ENCODE results near the gene DOLPP1.
"Not testable (repeated sequence)": the region's sequence is repeated elsewhere in the genome, so short reads cannot be mapped to it uniquely, and the experiment has no call there.

Gene DOLPP1

GRCh38 chr9:129095170-129095667, 14.3 kb downstream of the DOLPP1 start:
- no peak for DNase-seq

DNA sequence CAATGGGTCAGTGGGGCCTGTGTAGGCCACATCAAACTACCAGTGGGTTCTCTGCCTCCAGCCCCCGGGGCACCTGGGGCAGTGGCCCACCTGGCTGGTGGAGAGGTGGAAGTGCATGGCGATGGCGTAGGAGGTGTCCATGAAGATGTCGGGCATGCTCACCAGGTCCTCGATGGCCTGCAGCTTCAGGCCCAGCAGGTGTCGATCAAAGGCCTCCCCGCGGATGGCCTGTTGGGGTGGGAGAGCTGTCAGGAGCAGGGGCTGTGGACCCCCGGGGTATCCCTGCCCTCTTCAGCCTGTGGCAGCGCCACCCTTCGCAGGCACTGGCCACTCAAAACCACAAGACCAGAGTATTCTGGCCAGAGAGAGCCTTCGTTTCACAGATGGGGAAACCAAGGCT, 15.0 kb downstream of the DOLPP1 start:
- DNase-seq: no peak

DNA sequence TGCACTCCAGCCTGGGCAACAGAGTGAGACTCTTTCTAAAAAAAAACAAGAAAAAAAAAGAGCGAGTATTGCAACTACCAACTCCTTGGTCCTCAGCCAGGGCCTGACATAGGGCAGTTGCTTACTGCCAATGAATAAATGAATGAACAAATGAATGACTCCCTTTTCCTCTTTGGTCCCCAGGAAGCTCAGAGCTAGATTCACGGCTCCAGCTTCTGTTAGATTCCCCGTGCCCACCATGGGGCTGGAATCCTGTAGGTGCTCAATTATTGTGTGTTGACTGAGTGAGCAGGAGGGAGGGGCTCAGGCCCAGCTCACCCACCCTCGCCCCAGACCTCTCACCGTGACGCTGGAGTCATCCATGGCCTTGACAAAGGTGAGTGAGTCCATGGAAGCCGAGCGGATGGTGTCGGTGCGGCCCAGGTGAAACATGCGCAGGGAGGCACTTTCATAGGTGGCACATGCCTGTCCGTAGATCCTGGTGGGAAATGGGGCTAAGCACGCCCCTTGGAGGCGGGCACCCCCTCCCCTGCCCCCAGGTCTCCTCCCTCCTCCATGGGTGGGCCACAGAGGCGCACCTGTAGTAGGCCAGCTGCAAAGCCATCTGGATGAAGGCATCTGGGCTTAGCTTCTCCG, 16.9 kb downstream of the DOLPP1 start:
- no peak for DNase-seq

DNA sequence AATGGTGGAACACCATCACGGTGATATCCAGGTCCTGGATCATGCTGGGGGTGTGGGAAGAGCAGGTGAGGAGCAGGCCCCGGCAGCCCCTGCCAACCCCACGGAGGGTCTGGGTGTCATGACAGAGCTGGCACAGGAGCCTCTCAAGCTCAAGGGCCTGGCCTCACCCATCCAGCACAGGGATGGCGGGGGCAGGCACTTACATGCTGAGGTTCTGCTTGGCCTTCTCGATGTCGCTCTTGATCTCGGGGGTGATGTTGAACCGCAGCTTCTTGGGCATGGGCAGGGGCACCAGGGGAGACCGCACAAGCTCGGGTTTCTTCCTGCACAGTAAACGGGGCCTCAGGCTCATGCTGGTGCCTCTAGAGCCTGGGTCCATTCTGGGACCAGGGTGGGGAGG, 17.4 kb downstream of the DOLPP1 start:
- DNase-seq: no peak

DNA sequence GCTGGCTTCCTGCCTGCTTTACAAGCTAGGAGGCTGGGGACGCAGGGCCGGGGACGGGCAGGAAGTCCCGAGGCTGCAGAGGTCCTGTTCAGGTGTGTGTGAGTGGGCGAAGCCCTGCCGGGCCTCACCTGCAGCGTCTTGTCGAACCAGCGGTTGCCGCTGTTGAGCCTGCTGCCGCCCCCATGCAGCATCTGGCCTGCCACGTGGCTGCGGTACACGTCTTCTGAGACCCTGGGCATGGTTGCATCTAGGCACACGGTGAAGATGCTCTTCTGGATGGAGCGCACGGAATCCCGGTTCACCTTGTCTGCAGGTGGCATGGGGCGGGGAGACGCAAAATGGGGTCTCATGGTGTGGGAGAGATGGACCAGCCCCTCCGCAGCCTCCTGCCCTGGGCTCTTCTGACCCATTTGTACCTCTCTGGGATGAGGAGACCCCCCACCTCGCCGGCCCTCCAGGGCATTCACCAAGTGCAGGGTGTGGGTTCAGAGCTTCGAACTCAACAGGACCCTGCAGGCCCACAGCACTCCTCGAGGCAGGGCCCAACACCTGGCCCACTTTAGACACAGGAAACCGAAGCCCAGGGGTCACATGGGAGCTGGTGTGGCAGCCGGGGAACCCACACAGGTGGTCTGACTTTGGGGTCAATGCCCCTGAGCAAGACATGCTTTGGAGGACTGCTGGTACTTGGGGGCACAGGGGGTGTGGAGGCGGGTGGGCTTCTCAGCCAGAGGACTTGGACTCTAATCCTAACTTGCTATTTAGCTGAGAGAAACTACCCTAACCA, 19.7 kb downstream of the DOLPP1 start:
- DNase-seq: no peak

GRCh38 chr9:129101279-129101678, 20.4 kb downstream of the DOLPP1 start:
- DNase-seq: no peak

DNA sequence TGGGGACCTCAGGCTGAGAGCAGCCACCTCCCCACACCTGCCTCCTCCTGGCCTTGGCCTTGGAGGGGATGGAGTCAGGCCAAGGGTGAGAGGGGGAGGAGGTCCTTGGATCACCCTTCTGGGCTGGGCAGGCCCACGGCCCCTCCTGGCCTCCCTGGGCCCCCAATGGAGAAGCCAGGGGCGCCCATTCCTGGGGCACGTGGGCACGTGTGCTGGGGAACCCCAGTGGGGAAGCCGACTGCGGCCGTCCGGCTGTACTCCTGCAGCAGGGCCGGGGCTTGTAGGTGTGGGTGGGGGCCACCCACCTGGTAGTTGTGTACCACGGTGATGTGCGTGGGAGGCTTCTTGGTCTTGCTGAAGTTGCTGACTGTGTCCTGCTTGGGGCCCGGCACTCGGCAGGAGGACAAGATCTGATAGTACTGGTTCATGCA, 21.2 kb downstream of the DOLPP1 start:
- no peak for DNase-seq

DNA sequence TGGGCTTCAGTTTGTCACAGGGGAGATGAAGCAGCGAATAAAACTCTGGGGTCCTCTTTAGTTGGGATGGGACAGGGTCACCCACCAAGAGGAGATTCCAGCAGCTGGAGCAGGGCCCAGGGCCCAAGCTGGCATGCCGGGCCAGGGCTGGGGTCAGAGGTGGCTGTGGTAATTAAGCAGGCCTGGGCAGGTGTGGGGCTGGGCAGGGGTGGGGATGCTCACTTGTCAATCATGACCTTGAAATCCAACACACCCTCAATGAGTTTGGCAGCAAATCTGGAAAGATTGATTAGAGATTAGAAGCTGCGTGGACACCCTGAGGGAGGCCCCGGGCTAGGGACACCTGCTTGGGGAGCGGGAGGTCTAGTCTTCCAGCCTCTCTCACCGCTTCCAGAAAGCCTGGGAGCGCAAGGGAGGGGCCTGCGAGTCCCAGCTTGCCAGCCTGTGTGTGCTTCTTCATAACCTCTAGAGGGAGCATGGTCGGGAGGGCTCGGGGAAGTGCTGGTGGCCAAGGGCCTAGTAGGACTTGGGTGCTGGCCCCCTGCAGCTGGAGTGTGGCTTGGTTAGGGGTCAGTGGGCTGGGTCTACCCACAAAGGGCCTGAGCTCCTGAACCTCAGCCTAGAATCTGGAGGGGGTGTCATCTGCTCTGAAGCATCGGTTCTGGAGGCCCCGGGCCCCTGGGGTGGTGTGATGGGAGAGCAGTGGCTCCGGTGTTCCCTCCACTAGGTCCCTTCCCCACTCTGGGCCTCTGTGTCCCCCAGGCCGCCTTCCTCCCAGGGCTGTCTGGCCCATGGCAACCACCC, 22.1 kb downstream of the DOLPP1 start:
- DNase-seq: peak; percentile 13 to 25

DNA sequence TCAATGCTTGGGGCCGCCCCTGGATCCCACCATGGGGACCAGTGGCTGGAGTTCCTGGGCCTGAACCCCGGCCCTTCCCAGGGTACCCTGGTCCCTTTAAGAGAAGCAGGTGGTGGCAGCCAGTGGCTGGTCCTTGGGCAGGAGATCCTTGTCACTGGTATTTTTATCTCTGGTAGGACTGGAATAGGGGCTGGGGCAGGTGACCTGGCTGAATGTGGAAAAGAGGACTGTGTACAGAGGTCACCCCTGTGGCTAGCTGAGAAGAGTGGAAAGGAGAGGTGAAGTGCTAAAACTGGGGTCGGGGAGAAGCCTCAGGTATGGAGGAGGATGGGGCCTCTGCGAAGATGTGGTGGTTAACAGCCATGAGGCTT, 22.7 kb downstream of the DOLPP1 start:
- DNase-seq: no peak

DNA sequence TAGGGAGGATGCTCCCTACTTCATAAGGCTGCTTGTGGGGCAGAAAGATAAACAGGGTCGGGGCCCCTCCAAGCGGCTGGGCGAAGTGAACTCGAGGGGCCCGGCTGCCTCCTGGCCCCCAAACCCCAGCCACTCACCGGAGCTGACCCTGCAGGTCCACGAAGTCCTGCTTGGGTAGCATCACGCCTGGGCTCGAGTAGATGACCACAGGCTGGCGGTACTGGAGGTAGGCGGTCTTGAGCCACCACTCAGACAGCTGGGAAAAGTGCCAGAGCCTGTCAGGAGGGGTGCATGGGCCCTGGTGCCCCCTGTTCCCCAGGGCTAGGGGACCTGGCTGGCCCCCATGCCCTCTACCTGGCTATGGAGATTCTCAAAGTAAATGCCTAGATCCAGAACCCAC, 23.1 kb downstream of the DOLPP1 start:
- DNase-seq: no peak

DNA sequence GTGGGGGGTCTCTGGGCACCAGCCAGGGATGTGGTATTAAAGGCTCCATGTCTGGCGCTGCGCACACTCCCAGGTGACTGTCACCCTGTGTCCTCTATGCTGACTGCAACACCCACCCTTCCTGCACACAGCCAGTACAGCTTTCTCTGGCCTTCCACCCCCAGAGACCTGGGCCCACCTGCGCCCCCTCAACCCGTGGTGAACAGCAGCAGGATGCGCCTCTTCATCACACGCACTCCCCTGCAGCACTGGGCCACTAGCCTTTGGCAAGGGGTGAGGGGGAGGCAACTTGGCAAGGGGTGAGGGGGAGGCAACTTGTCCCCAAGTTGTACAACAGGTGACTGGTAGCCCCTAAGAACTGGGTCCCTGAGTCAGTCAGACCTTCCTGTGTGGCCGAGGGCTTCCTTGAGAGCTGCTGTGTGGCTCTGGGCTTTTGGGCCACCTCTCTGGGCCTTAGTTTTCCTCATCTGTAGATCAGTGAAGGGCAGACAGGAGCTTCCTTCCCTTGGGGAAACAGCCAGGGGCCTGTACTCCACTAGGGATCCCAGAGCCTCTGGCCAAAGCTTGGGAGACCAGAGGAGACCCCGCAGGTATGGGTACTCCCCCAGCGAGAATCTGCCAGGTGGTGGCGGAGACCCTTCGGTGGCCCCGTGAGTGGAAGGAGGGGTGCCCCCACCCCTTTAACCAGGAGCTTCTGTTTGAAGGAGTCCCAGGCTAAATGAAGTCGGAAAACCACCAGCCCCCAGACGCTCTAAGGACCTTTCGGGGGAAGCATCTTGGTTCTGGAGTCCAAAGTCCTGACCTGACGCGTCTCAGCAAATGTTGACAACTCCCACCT, 25.2 kb downstream of the DOLPP1 start:
- DNase-seq: no peak

DNA sequence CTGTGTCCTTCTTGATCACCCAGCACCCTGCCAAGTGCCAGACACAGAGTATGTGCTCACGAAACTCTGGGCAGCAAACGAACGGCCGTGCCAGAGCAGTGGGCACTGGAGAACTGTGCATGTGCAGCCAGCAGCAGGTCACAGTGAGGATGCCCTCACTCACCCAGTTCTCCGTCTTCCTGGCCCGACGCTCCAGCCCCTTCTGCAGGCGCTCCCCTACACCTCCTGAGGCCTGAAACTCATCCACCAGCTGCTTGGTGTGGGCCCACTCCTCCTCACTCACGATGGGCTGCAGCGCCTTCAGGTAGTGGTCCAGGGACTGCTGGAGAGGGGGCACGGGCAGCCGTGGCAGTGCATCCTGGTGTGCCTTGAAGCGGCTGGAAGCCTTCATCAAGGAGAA, 26.7 kb downstream of the DOLPP1 start:
- DNase-seq: no peak

DNA sequence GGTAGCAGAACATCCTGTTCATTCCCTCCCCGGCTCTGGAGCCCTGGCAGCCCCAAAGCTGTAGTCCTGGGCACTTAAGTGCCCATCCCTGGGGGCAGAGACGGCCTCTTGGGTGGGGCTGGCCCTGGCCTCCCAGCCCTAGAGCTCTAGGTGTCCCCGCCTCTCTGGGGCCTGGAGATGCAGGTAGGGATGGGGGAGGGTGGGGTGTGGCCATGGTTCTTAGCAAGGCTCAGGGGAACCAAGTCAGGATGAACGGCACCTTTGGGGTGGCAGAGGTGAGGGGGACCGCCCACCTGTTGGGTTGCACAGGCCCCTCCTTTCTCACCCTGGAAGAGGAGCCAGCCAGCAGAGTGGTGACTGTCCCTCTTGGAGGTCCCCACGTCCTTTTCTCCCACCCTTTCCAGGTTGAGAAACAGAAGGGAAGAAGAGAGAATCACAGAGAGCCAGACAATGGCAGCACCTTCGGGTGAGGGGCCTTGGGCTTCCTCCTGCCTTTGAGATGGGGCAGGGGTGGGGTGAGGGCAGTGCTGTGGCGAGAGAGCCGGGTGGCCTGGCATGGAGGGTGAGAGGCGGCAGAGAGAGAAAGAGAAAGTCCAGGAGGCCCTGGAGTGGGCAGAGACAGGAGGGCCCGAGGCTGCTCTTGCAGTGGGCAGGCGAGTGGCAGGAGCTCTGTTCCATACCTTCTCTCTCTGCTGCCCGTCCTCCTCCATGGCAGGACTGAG, 27.3 kb downstream of the DOLPP1 start:
- no peak for DNase-seq

DNA sequence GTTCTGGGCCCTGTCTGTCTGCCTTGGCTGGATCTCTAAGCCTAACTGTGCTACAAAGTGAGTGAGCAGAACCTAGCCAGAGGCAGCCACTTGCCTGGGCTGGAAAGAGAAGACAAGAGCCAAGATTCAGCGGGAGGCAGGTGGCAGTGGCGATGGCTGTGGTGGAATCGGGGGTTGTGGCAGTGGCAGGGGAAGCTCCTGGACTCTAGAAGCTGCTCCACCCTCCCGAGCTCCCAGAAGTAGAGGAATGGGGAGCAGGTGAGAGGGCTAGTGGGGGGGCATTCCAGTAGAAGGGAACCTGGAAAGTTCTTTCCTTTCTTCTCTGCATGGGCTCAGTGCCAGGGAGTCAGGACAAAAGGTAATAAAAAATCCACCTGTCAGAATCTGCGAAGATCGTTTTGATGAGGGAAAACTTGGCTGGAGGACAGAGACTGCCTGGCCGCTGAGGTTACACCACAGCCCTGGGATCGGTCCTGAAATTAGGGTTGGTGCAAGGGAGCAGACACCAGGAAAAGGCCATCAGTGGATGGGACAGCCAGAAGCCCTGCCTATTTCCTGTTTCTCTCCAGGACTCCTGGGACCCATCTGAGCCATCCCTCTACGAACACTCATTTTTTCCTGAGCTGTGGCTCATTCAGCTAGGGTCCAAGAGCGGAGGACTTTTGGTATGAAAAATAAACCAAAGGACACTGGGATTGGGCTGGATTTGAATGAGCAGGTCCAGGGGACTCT, 28.1 kb downstream of the DOLPP1 start:
- no peak for DNase-seq

DNA sequence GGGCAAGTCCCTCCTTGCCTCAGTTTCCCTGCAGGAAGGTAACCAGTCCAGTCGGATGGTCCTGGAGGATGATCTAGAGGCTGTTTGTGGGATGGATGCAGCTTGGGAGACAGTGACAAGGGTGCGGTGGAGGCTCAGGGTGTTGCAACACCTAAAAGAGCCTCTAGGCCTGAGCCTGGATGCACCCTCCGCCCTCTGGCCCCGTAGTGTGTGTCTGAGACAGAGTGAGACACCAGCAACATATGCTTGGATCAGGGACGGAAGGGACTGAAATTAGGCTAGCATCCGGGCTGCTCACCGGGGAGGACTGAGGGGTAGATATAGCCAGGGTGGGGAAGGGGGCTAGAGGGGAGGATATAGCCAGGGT, 28.6 kb downstream of the DOLPP1 start:
- DNase-seq: peak; percentile 70 to 71

GRCh38 chr9:129109952-129110739, 29.2 kb downstream of the DOLPP1 start:
- DNase-seq: peak in 1 of 2 experiments; percentile 36

DNA sequence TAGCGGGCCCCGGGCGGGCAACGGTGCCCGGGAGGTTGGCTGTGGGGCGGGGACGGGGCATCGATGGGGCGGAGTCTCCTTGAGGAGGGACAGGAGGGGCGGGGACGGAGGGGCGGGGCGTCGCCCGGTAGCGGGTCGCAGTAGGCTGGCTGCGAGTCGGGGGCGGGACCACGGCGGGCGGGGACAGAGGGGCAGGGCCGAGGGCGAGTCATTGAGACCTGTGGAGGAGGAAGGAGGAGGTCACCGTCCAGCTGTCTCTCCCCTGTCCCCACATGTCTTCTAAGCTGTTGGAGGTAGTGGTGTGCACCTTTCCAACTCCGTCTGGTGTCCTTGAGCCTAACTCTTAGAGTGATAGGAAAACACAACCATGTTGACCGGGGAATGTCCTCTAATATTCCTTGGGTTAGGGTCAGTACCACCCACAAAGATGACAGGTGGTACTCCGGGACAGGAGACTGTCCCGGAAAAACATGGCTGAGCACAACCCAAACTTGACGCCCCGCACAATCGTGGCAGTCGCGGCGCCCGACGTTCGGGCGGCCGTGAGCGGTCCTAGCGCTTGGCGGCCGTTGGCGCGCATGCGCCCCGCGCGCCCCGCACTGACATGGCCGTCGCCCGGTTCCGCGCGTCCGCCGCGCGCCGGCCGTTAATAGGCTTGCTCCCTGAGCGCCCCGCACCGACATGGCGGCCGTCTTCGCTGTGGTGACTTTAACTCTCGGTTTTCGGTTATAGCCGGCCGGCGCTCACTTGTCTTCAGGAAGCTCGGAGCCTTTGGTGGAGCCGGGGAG, 30.0 kb downstream of the DOLPP1 start, which contains the start of the genes CRAT and PTPA:
Gene CRAT, minus strand, starts transcription at position 54 of the 788 bp plus-strand sequence. CDS start 284 bp downstream, outside the sequence.
Gene PTPA, plus strand, starts transcription at position 676 of the 788 bp plus-strand sequence. CDS start 186 bp downstream, outside the sequence.
- peak; percentile 82 to 84 for DNase-seq

DNA sequence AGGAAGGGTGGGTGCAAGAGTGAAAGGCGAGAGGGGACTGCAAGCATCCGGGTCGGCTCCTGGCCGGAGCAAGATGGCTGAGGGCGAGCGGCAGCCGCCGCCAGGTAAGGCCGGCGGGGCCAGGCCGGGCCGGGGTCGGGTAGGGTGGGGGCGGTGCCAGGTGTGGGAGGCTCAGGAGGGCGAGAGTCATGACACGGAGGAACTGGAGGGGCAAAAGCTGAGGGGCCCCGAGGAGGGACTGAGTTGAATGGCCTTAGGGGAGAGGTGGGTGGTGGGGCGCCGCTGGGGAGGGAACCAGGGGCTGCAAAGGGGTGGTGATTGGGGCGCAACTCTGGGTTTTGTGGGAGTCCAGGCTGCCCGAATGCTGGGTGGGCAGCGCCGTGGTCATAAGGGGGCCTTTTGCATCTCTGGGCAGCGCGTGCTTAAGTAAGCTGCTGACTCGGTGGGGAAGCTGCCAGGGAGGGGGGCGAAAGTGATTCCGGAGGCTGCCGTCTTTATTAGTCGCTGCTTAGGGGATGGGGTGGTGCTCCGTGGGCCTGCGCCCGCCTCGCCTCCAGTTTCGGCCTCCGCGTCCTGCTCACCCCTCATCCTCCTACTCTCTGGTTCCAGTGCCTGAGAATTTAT, 30.7 kb downstream of the DOLPP1 start:
- DNase-seq: peak in 1 of 2 experiments; percentile 3

DNA sequence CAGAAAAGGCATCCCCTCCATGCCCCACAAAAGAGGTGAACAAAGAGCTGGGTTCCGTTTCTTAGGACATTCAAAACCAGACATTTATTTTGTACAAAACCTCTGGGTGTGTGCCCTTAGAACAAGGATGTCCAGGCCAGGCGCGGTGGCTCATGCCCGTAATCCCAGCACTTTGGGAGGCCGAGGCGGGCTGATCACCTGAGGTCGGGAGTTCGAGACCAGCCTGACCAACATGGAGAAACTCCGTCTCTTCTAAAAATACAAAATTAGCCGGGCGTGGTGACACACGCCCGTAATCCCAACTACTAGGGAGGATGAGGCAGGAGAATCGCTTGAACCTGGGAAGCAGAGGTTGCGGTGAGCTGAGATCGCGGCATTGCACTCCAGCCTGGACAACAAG, 31.6 kb downstream of the DOLPP1 start:
- DNase-seq: not testable (repeated sequence)

Data from AML-193 (cell line).